Gastrocnemius medialis (tissue), 4 donors: ENCODE results near the gene ECHDC3. TPM values are rescaled to one million over a fixed set of nuclear protein-coding genes. Genes with fewer than 3 reads are reported as not detected.

ENCODE experiments used
- ATAC-seq, 2 donors: fragments of 150-250 bp; one replicate each; pipeline ENCODE4 v1.9.1; 2016
- DNase-seq, 2 donors: peaks; one replicate each; pipeline ENCODE4 v3.0.0-alpha.2; 2019
- H3K27ac ChIP-seq, 4 donors: fragments of 200-600 bp; sonication (generic); 1 replicate in 1 of 4; 2 replicates in 3 of 4; pipeline ENCODE4 v1.5.1; 2016 to 2018; ENCODE audit warnings: mild to moderate bottlenecking in 2 of 4, moderate library complexity in 1 of 4
- H3K27me3 ChIP-seq, 3 donors: fragments of 200-600 bp; sonication (generic) in 2 of 3; 1 replicate in 1 of 3; 2 replicates in 2 of 3; pipeline versions ENCODE4 v1.5.1 to v1.6.0; 2016 to 2019; ENCODE audit warnings: mild to moderate bottlenecking in 1 of 3, moderate library complexity in 1 of 3
- H3K36me3 ChIP-seq, 2 donors: fragments of 200-600 bp; sonication (generic) in 1 of 2; one replicate each; pipeline ENCODE4 v1.5.1; 2017 to 2018
- H3K4me1 ChIP-seq, 2 donors: fragments of 200-600 bp; sonication (generic) in 1 of 2; one replicate each; pipeline ENCODE4 v1.5.1; 2016 to 2017; ENCODE audit warnings: mild to moderate bottlenecking in 2 of 2
- H3K4me3 ChIP-seq, 4 donors: fragments of 200-600 bp; sonication (generic) in 3 of 4; 1 replicate in 1 of 4; 2 replicates in 3 of 4; pipeline ENCODE4 v1.5.1; 2016 to 2019; ENCODE audit warnings: mild to moderate bottlenecking in 2 of 4
- H3K9me3 ChIP-seq, 3 donors: fragments of 200-600 bp; sonication (generic) in 2 of 3; 1 replicate in 1 of 3; 2 replicates in 2 of 3; pipeline ENCODE4 v1.5.1; 2016 to 2019
- CTCF ChIP-seq, 5 experiments: fragments of 450-650 bp in 3 of 5; fragments of 200-600 bp in 2 of 5; sonication (generic) in 2 of 5; IDR thresholded peaks in 4 of 5; conservative IDR thresholded peaks in 1 of 5; 1 replicate in 4 of 5; 2 replicates in 1 of 5; pipeline ENCODE4 v1.5.1; 2016 to 2019; ENCODE audit warnings: antibody characterized with exemption in 5 of 5, mild to moderate bottlenecking in 3 of 5, moderate library complexity in 3 of 5
- POLR2A ChIP-seq, 2 donors: fragments of 450-650 bp; IDR thresholded peaks; one replicate each; pipeline ENCODE4 v1.6.1; 2017; ENCODE audit warnings: antibody characterized with exemption in 2 of 2, mild to moderate bottlenecking in 2 of 2, moderate library complexity in 2 of 2
- in situ Hi-C, 4 donors: fragments of 200-750 bp; cut with MboI; loops; one replicate each; pipeline versions ENCODE4 v1.15.0 to v1.8.0; 2017; ENCODE audit warnings: low sequenced_read_pairs in 4 of 4
- intact Hi-C: fragments of 100-400 bp; cut with DNase I; formaldehyde crosslinking; loops from one replicate; pipeline ENCODE4 v1.15.1; 2023; ENCODE audit warnings: low total_unique reads
- total RNA-seq, 4 donors: library from RNA; depleted of rRNA; stranded (reverse); fragments of >200 nt; gene quantifications; one replicate each; pipeline versions ENCODE4 v1.1.0 to v1.2.3, GENCODE V29; 2016

The ECHDC3 gene
- total RNA-seq, 4 donors from 2014 or later, result 465 to 605 (median 490) TPM

- in situ Hi-C loops, result loop anchor here in 2 of 4 donors (25.0 kb wide), 1 partner anchor 193 kb away; no protein-coding TSS in a partner anchor
Observed at GRCh38 chr10:11793762-11794479, 51.7 kb downstream of the ECHDC3 start.

DNA sequence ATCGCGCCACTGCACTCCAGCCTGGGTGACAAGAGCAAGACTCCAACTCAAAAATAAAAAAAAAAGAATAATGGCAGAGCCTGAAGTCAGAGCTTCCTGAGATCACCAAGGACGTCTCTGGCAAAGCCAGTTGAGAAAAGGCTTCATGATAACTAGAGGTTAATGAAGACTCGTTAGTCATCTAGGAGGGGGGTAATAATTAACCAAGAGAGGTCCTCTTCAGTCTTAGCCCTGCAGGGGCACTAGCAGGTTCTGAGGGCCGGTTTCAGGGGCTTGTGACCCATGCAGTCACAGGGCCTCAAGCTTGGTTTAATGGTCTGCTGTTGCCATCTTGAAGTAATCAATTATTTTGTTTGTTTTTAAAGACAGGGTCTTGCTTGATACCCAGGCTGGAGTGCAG is 52.4 kb downstream of the ECHDC3 start:
- Histone ChIP-seq H3K36me3 (no peaks in the 10 kb centered on the region), H3K4me3 (no peak overlapping the region), H3K4me1 (no peaks in the 10 kb centered on the region), H3K9me3 (no peaks in the 10 kb centered on the region), H3K27me3 (no peaks in the 10 kb centered on the region), H3K27ac (no peak overlapping the region)
- DNase-seq (no peak), ATAC-seq (no peak)
- TF ChIP-seq POLR2A (IDR thresholded peaks at IDR 0.05) (no peak), CTCF (IDR thresholded peaks at IDR 0.05 in 4 of 5, conservative IDR thresholded peaks at IDR 0.05 in 1 of 5) (no peak)
- intact Hi-C loops (no loop called here), in situ Hi-C loops (loop anchor here in 2 of 4 donors (25.0 kb wide), 1 partner anchor 193 kb away; no protein-coding TSS in a partner anchor)

More at GRCh38 chr10:11793762-11794479, 51.7 kb downstream of the ECHDC3 start:
- DNase-seq (no peak), ATAC-seq (no peak)
- intact Hi-C loops, result no loop called here
- no peak overlapping the region for H3K4me3 ChIP-seq
- TF ChIP-seq POLR2A (IDR thresholded peaks at IDR 0.05) (no peak), CTCF (IDR thresholded peaks at IDR 0.05 in 4 of 5, conservative IDR thresholded peaks at IDR 0.05 in 1 of 5) (no peak)
- no peaks in the 10 kb centered on the region for H3K36me3 ChIP-seq
- H3K27me3 ChIP-seq, result no peaks in the 10 kb centered on the region
- no peaks in the 10 kb centered on the region for H3K4me1 ChIP-seq
- no peak overlapping the region for H3K27ac ChIP-seq
- H3K9me3 ChIP-seq, result no peaks in the 10 kb centered on the region

- Histone ChIP-seq H3K27me3 (no peaks in the 10 kb centered on the region), H3K36me3 (no peaks in the 10 kb centered on the region), H3K9me3 (no peaks in the 10 kb centered on the region), H3K4me1 (no peaks in the 10 kb centered on the region), H3K27ac (no peak overlapping the region), H3K4me3 (no peak overlapping the region)
- DNase-seq, result no peak
- no peak for TF ChIP-seq POLR2A (IDR thresholded peaks at IDR 0.05)
- TF ChIP-seq CTCF (IDR thresholded peaks at IDR 0.05 in 4 of 5, conservative IDR thresholded peaks at IDR 0.05 in 1 of 5), result no peak
- in situ Hi-C loops (loop anchor here in 2 of 4 donors (25.0 kb wide), 1 partner anchor 192 kb away; no protein-coding TSS in a partner anchor), intact Hi-C loops (no loop called here)
- ATAC-seq, result no peak
Observed at GRCh38 chr10:11795101-11795920, 53.1 kb downstream of the ECHDC3 start.

- TF ChIP-seq POLR2A (IDR thresholded peaks at IDR 0.05), result no peak
- no peak for TF ChIP-seq CTCF (IDR thresholded peaks at IDR 0.05 in 4 of 5, conservative IDR thresholded peaks at IDR 0.05 in 1 of 5)
- intact Hi-C loops, result no loop called here
- ATAC-seq (no peak), DNase-seq (no peak)
- Histone ChIP-seq H3K9me3 (no peaks in the 10 kb centered on the region), H3K27ac (no peak overlapping the region), H3K27me3 (no peaks in the 10 kb centered on the region), H3K4me1 (no peaks in the 10 kb centered on the region), H3K4me3 (no peak overlapping the region), H3K36me3 (no peaks in the 10 kb centered on the region)
- in situ Hi-C loops, result loop anchor here in 2 of 4 donors (25.0 kb wide), 1 partner anchor 191 kb away; no protein-coding TSS in a partner anchor
Observed at GRCh38 chr10:11796474-11796873, 54.3 kb downstream of the ECHDC3 start.
